ENCODE measurements around the gene ROR1. TPM values are rescaled to one million over a fixed set of nuclear protein-coding genes. Genes with fewer than 3 reads are reported as not detected.

Gene ROR1
- total RNA-seq, 4 donors from 2014 or later = 0.73 to 2.6 (median 1.4) TPM

DNA sequence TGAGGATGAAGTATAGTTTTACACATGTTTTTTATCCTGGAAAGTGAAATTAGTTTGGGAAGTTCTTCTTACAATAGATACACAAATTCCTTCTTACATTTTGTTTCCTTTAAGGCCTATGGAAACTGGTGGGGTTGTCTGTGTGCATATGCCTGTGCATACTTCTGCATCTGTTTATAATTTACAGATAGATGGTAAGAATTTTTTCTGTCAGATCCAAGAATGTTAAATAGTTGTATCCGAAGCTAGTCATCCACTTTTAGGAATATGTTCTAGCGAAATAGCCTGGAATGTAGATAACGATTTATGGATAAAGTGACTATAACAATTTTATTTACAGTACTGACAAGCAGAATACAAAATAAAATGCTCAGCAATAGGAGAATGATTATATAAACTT lies 194.1 kb downstream of the ROR1 start:
- DNase-seq = no peak
- no peak for TF ChIP-seq POLR2A (IDR thresholded peaks at IDR 0.05)
- TF ChIP-seq, protein P1, sequence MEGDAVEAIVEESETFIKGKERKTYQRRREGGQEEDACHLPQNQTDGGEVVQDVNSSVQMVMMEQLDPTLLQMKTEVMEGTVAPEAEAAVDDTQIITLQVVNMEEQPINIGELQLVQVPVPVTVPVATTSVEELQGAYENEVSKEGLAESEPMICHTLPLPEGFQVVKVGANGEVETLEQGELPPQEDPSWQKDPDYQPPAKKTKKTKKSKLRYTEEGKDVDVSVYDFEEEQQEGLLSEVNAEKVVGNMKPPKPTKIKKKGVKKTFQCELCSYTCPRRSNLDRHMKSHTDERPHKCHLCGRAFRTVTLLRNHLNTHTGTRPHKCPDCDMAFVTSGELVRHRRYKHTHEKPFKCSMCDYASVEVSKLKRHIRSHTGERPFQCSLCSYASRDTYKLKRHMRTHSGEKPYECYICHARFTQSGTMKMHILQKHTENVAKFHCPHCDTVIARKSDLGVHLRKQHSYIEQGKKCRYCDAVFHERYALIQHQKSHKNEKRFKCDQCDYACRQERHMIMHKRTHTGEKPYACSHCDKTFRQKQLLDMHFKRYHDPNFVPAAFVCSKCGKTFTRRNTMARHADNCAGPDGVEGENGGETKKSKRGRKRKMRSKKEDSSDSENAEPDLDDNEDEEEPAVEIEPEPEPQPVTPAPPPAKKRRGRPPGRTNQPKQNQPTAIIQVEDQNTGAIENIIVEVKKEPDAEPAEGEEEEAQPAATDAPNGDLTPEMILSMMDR (IDR thresholded peaks at IDR 0.05) = no peak
- Histone ChIP-seq H3K9me3 (no peaks in the 10 kb centered on the region), H3K27ac (no peak overlapping the region), H3K4me1 (no peaks in the 10 kb centered on the region), H3K36me3 (no peaks in the 10 kb centered on the region), H3K4me3 (replicated peaks in 1 of 3) (no peak overlapping the region), H3K27me3 (no peaks in the 10 kb centered on the region)
- WGBS, 2 donors = 95 to 96% methylated on average over 3 of the region's 3 CpGs
- intact Hi-C loops (cut with DNase I) = no loop called here

DNA sequence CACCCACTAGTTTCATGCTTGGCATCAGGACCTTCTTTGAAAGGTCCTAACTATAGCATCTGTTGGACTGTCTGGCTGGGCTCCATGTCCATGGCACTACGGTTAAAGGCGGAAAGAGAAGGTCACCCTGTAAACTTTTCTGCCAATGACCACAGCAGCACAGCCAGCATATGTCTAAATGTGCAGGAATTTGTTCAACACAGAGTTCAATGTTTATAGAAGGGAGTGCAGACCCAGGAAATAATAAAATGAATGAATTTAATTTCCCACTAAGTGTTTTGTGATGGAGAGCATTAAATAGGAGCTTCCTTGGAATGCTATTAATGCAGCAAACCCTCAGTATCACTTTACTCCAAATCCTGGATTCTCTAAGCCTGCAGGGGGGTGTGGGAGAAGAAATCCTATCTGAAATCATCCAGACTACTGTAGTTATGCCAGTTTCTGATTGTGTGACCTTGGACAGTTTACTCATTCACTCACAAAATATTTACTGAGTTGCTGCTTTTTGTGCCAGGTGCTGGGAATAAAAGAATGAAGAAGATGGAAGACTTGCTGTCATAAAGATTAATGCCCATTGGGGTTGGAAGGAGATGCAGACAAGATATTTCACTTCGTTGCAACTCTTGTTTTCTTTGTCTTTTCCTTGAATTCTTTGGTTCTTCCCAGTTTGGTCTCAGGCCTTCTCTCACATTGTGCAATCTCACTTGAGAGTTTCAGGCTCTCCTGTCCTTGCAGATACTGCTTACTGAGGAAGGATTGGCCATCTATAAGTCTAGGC lies 195.0 kb downstream of the ROR1 start:
- no peak for DNase-seq
- H3K9me3 ChIP-seq = no peaks in the 10 kb centered on the region
- H3K4me1 ChIP-seq = no peaks in the 10 kb centered on the region
- WGBS, 2 donors = 70 to 78% methylated on average over 3 of the region's 3 CpGs
- H3K4me3 ChIP-seq (replicated peaks in 1 of 3) = no peak overlapping the region
- H3K27ac ChIP-seq = no peak overlapping the region
- H3K36me3 ChIP-seq = no peaks in the 10 kb centered on the region
- TF ChIP-seq, protein P1 (IDR thresholded peaks at IDR 0.05) = no peak
- no peak for TF ChIP-seq POLR2A (IDR thresholded peaks at IDR 0.05)
- intact Hi-C loops (cut with DNase I) = no loop called here
- no peaks in the 10 kb centered on the region for H3K27me3 ChIP-seq

DNA sequence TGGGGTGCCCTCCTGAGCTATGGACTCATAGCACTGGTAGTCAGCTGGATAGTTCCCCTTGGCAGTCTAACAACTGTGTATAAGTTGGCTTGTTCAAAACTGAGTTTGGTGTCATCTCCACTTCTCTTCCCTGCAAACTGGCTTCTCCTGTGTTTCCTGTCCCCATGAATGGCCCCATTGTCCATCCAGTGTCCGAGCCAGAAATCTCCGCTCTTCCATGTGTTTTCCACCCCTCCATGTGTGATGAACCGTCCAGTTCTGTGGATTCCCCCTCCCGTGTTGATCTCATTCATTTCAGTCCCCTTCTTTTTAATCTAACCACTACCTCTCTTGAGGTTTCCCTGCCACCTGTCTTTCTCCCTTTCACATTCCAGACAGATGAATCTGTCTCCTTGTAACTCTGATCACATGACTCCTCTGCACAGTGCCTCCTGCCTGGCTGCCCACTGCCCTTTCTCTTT lies 195.7 kb downstream of the ROR1 start:
- Histone ChIP-seq H3K4me3 (replicated peaks in 1 of 3) (no peak overlapping the region), H3K9me3 (no peaks in the 10 kb centered on the region), H3K36me3 (no peaks in the 10 kb centered on the region), H3K27ac (no peak overlapping the region), H3K27me3 (no peaks in the 10 kb centered on the region), H3K4me1 (no peaks in the 10 kb centered on the region)
- 86% methylated on average over 4 of the region's 4 CpGs for WGBS, 2 donors
- TF ChIP-seq POLR2A (IDR thresholded peaks at IDR 0.05) = no peak
- TF ChIP-seq, protein P1 (IDR thresholded peaks at IDR 0.05) = no peak
- no peak for DNase-seq
- intact Hi-C loops (cut with DNase I) = no loop called here

DNA sequence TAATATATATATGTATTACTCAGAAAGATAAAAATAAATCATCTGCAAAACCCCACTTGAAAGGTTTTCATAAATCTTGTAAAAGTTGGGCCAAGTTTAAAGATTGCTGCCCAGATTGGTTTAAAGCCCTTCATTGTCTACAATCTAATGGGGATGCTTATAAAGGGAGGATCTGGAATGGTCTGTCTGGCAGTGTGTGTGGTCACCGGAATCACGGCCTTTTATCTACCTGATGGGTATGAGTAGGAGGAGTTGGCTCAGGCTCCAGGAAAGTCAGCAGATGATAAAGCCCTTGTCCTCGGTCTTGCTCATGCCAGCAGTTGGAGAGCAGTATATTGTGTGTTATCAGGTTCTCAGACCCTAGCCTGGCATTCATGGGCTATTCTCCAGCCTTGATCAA lies 197.7 kb downstream of the ROR1 start:
- H3K27me3 ChIP-seq = no peaks in the 10 kb centered on the region
- no peaks in the 10 kb centered on the region for H3K36me3 ChIP-seq
- H3K9me3 ChIP-seq = no peaks in the 10 kb centered on the region
- TF ChIP-seq, protein P1 (IDR thresholded peaks at IDR 0.05) = no peak
- no peak for TF ChIP-seq POLR2A (IDR thresholded peaks at IDR 0.05)
- no peak overlapping the region for H3K4me3 ChIP-seq (replicated peaks in 1 of 3)
- no peak overlapping the region for H3K27ac ChIP-seq
- DNase-seq = no peak
- 85 to 88% methylated on average over 3 of the region's 3 CpGs for WGBS, 2 donors
- intact Hi-C loops (cut with DNase I) = no loop called here
- no peaks in the 10 kb centered on the region for H3K4me1 ChIP-seq

DNA sequence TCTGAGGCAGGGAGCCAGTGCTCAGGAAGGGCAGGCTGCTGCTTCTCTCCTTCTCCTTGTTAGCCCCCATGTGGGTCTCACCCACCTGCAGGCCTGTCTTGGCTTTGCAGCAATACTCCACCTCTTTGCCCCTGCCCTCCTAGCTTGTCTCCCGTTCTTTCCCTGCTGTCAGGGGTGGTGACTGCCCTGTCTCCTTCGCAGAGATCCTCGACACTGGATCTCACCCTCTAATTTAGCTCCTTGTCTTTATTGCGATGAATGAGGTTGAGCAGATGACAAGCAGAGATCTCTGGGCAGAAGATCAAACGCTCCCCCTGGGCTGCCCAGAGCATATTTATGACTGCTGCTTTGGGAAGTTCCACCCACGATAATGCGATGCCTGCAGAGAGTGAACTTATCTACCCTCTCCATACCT lies 199.2 kb downstream of the ROR1 start:
- H3K36me3 ChIP-seq = no peaks in the 10 kb centered on the region
- WGBS, 2 donors = 83 to 92% methylated on average over 7 of the region's 7 CpGs
- H3K27me3 ChIP-seq = no peaks in the 10 kb centered on the region
- intact Hi-C loops (cut with DNase I) = no loop called here
- no peak overlapping the region for H3K4me3 ChIP-seq (replicated peaks in 1 of 3)
- TF ChIP-seq, protein P1 (IDR thresholded peaks at IDR 0.05) = no peak
- TF ChIP-seq POLR2A (IDR thresholded peaks at IDR 0.05) = no peak
- H3K27ac ChIP-seq = no peak overlapping the region
- no peaks in the 10 kb centered on the region for H3K4me1 ChIP-seq
- H3K9me3 ChIP-seq = no peaks in the 10 kb centered on the region
- no peak for DNase-seq

Data from thyroid gland (tissue), 4 donors.